NB4 (cell line): ENCODE data around the gene SPATA21.

Experiments
- DNase-seq: peaks from one replicate; pipeline ENCODE4 v3.0.0; 2010; ENCODE audit warnings: low read depth
- H3K4me3 ChIP-seq: one replicate; pipeline ENCODE4 v1.5.1; 2011; ENCODE audit warnings: mild to moderate bottlenecking, low read depth, low read length, moderate library complexity
- MYC ChIP-seq: IDR thresholded peaks from 2 replicates; pipeline ENCODE4 v1.6.1; 2011; ENCODE audit warnings: low read depth, low read length
- POLR2A ChIP-seq: IDR thresholded peaks from 2 replicates; pipeline ENCODE4 v1.6.1; 2011; ENCODE audit warnings: mild to moderate bottlenecking; ENCODE audit not compliant: insufficient read length; ENCODE audit errors: extremely low read depth
- TF ChIP-seq, protein P1 (sequence below): IDR thresholded peaks from 2 replicates; pipeline ENCODE4 v1.6.1; 2011; ENCODE audit warnings: low read depth, low read length
- TF ChIP-seq, protein P2 (sequence below): IDR thresholded peaks from one replicate; pipeline ENCODE4 v1.5.1; 2012; ENCODE audit warnings: low read depth, low read length

The SPATA21 gene

DNA sequence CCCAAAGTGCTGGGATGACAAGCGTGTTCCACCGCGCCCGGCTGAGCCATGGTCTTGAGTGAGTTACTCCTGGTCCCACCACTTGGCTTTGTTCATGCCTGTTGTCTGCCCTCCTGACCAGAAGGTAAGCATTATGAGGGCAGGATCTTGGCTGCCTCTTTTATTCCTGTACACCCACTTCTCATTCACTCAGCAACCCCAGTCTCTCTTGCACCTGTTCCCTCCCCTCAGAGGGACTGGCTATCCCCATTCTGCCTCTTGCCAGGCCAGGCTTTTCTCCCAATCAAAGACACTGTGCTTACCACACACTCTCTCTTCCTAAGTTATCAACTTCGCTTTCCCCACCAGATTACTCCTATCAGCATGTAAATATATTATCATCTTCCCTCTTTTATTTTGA lies 26.4 kb downstream of the SPATA21 start:
- no peak overlapping the region for H3K4me3 ChIP-seq
- no peak for DNase-seq
- no peak for TF ChIP-seq POLR2A
- TF ChIP-seq, protein P1, sequence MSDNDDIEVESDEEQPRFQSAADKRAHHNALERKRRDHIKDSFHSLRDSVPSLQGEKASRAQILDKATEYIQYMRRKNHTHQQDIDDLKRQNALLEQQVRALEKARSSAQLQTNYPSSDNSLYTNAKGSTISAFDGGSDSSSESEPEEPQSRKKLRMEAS = no peak
- no peak for TF ChIP-seq MYC
- TF ChIP-seq, protein P2, sequence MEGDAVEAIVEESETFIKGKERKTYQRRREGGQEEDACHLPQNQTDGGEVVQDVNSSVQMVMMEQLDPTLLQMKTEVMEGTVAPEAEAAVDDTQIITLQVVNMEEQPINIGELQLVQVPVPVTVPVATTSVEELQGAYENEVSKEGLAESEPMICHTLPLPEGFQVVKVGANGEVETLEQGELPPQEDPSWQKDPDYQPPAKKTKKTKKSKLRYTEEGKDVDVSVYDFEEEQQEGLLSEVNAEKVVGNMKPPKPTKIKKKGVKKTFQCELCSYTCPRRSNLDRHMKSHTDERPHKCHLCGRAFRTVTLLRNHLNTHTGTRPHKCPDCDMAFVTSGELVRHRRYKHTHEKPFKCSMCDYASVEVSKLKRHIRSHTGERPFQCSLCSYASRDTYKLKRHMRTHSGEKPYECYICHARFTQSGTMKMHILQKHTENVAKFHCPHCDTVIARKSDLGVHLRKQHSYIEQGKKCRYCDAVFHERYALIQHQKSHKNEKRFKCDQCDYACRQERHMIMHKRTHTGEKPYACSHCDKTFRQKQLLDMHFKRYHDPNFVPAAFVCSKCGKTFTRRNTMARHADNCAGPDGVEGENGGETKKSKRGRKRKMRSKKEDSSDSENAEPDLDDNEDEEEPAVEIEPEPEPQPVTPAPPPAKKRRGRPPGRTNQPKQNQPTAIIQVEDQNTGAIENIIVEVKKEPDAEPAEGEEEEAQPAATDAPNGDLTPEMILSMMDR = no peak

DNA sequence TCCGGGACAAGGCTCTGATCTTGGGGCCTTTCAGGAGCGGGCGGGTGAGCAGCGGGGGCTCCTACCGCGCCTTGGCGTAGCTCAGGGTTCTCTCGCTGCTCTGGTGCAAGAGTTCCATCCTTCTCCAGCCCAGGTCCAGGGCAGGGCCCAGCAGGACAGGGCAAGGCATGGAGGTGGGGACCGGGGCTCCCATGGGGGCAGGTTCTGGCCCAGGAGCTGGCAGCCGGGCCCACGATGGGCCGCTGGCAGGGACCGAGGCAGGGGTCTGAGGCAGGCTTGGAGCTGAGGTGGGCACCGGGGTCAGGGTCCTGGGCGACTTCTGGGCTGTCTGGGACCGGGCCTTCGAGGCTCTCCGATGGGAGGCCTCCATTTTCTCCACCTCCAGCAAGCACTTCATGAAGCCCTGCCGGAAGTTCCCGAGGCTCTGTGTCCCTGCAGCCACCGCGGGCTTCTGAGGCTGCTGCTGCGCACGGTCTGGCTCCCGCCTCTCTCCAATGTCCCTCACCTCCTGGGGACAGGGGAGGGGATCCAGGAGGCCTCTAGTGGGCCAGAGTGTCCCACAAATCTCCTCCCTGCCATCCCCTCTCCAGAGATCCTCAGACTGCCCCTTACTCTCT lies 27.6 kb downstream of the SPATA21 start:
- TF ChIP-seq, protein P2 = no peak
- TF ChIP-seq, protein P1 = no peak
- TF ChIP-seq POLR2A = no peak
- no peak for TF ChIP-seq MYC
- DNase-seq = no peak

GRCh38 chr1:16406868-16407267 lies 30.4 kb downstream of the SPATA21 start:
- TF ChIP-seq POLR2A = no peak
- TF ChIP-seq, protein P1 = no peak
- TF ChIP-seq MYC = no peak
- TF ChIP-seq, protein P2 = no peak
- no peak overlapping the region for H3K4me3 ChIP-seq
- DNase-seq = no peak

More for the DNA sequence above, 27.6 kb downstream of the SPATA21 start:
- no peak overlapping the region for H3K4me3 ChIP-seq

DNA sequence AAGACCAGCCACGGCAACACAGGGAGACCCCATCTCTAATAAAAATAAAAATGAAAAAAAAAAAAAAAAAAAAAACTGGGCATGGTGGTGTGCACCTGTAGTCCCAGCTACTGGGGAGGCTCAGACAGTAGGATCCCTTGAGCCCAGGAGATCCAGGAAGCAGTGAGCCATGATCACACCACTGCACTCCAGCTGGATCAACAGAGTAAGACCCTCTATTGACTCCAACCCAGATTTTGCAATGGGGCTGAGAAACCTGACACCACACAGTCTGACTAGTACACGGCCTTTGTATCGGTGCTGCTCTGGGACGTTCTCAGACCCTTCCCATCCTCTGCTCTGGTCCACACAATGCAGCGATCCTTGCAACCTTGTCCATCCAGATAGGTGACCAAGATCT lies 31.8 kb downstream of the SPATA21 start:
- no peak for TF ChIP-seq MYC
- TF ChIP-seq POLR2A = no peak
- TF ChIP-seq, protein P1 = no peak
- TF ChIP-seq, protein P2 = no peak
- DNase-seq = no peak

GRCh38 chr1:16402742-16403141 lies 34.5 kb downstream of the SPATA21 start:
- H3K4me3 ChIP-seq = no peak overlapping the region
- peak; percentile 47 for DNase-seq
- no peak for TF ChIP-seq MYC
- TF ChIP-seq, protein P1 = 0 out of 2 replicates have a peak, but pooled peaks have one; percentile 7

More for the DNA sequence above, 31.8 kb downstream of the SPATA21 start:
- H3K4me3 ChIP-seq = no peak overlapping the region

GRCh38 chr1:16398371-16398953 lies 38.8 kb downstream of the SPATA21 start:
- no peak for DNase-seq
- TF ChIP-seq POLR2A (no peak), MYC (no peak)
- TF ChIP-seq, protein P1 = no peak
- H3K4me3 ChIP-seq = no peak overlapping the region
